ENCODE data around the gene CAMK2B.

Gene CAMK2B

GRCh38 chr7:44186736-44187135 is 138.7 kb downstream of the CAMK2B start:
- TF ChIP-seq CTCF (conservative IDR thresholded peaks at IDR 0.05; ENCODE audit: low read depth, low read length) = no peak
- DNase-seq (ENCODE audit: low read depth) = no peak
- H3K4me3 ChIP-seq (ENCODE audit: low read length) = no peak overlapping the region

GRCh38 chr7:44185729-44186128 is 139.7 kb downstream of the CAMK2B start:
- H3K4me3 ChIP-seq (ENCODE audit: low read length) = no peak overlapping the region
- TF ChIP-seq CTCF (conservative IDR thresholded peaks at IDR 0.05; ENCODE audit: low read depth, low read length) = no peak

GRCh38 chr7:44184873-44185446 is 140.4 kb downstream of the CAMK2B start:
- no peak for TF ChIP-seq CTCF (conservative IDR thresholded peaks at IDR 0.05; ENCODE audit: low read depth, low read length)
- DNase-seq (ENCODE audit: low read depth) = no peak
- H3K4me3 ChIP-seq (ENCODE audit: low read length) = no peak overlapping the region

More at GRCh38 chr7:44185729-44186128, 139.7 kb downstream of the CAMK2B start:
- DNase-seq (ENCODE audit: low read depth) = no peak

GRCh38 chr7:44184206-44184872 is 141.1 kb downstream of the CAMK2B start:
- no peak overlapping the region for H3K4me3 ChIP-seq (ENCODE audit: low read length)
- TF ChIP-seq CTCF (conservative IDR thresholded peaks at IDR 0.05; ENCODE audit: low read depth, low read length) = no peak
- DNase-seq (ENCODE audit: low read depth) = peak; percentile 33

GRCh38 chr7:44183386-44183785 is 142.0 kb downstream of the CAMK2B start:
- no peak overlapping the region for H3K4me3 ChIP-seq (ENCODE audit: low read length)
- TF ChIP-seq CTCF (conservative IDR thresholded peaks at IDR 0.05; ENCODE audit: low read depth, low read length) = no peak
- no peak for DNase-seq (ENCODE audit: low read depth)

GRCh38 chr7:44182827-44183226 is 142.6 kb downstream of the CAMK2B start:
- TF ChIP-seq CTCF (conservative IDR thresholded peaks at IDR 0.05; ENCODE audit: low read depth, low read length) = no peak
- DNase-seq (ENCODE audit: low read depth) = no peak
- no peak overlapping the region for H3K4me3 ChIP-seq (ENCODE audit: low read length)

- H3K4me3 ChIP-seq (ENCODE audit: low read length) = no peak overlapping the region
- TF ChIP-seq CTCF (conservative IDR thresholded peaks at IDR 0.05; ENCODE audit: low read depth, low read length) = no peak
- DNase-seq (ENCODE audit: low read depth) = no peak
Measured at GRCh38 chr7:44180631-44181030, 144.8 kb downstream of the CAMK2B start.

Data from retinal pigment epithelial cell (primary cell).